DOHH2 (cell line): Measurements from ENCODE around the gene ROR2.

ENCODE experiments used
- H3F3A ChIP-seq: fragments of 200-600 bp; sonication (generic), shearing (Covaris generic); 2 replicates; pipeline ENCODE4 v1.6.0; 2016; ENCODE audit warnings: antibody characterized with exemption, mild to moderate bottlenecking; ENCODE audit not compliant: control insufficient read depth, insufficient read depth
- H3K27ac ChIP-seq: fragments of 200-600 bp; sonication (generic); 2 replicates; pipeline ENCODE4 v1.5.1; 2014; ENCODE audit warnings: low read depth, mild to moderate bottlenecking, low read length, moderate library complexity
- H3K27me3 ChIP-seq: fragments of 200-600 bp; sonication (generic); 2 replicates; pipeline ENCODE4 v1.6.1; 2014; ENCODE audit warnings: mild to moderate bottlenecking, low read length, mixed read lengths; ENCODE audit not compliant: control insufficient read depth
- H3K36me3 ChIP-seq: fragments of 200-600 bp; sonication (generic); 2 replicates; pipeline ENCODE4 v1.6.1; 2014; ENCODE audit warnings: mild to moderate bottlenecking, low read length, moderate library complexity, mixed read lengths; ENCODE audit not compliant: control insufficient read depth
- H3K4me1 ChIP-seq: fragments of 200-600 bp; sonication (generic); 2 replicates; pipeline ENCODE4 v1.6.1; 2014; ENCODE audit warnings: mild to moderate bottlenecking, low read length, mixed read lengths; ENCODE audit not compliant: control insufficient read depth
- H3K4me2 ChIP-seq: fragments of 200-600 bp; sonication (generic); 2 replicates; pipeline ENCODE4 v1.6.0; 2014; ENCODE audit warnings: mild to moderate bottlenecking, low read length, moderate library complexity
- H3K4me3 ChIP-seq: fragments of 200-600 bp; sonication (generic); 2 replicates; pipeline ENCODE4 v1.5.1; 2014; ENCODE audit warnings: mild to moderate bottlenecking, low read length, mixed read lengths
- H3K79me2 ChIP-seq: fragments of 200-600 bp; sonication (generic); 2 replicates; pipeline ENCODE4 v1.6.1; 2014; ENCODE audit warnings: mild to moderate bottlenecking, low read length, mixed read lengths; ENCODE audit not compliant: control insufficient read depth
- H3K9me2 ChIP-seq: fragments of 200-600 bp; sonication (generic); replicated peaks from 2 replicates; pipeline ENCODE4 v1.6.1; 2014; ENCODE audit warnings: mild to moderate bottlenecking, low read length, mixed read lengths; ENCODE audit not compliant: control insufficient read depth
- H3K9me3 ChIP-seq: fragments of 200-600 bp; sonication (generic); 2 replicates; pipeline ENCODE4 v1.6.1; 2014; ENCODE audit warnings: antibody characterized with exemption, low read length, mixed read lengths; ENCODE audit not compliant: control insufficient read depth, insufficient read depth
- H4K20me1 ChIP-seq: fragments of 200-600 bp; sonication (generic); 2 replicates; pipeline ENCODE4 v1.6.0; 2014; ENCODE audit warnings: low read depth, mild to moderate bottlenecking, antibody characterized with exemption, low read length, moderate library complexity; ENCODE audit not compliant: control insufficient read depth, insufficient read depth
- EZH2phosphoT487 ChIP-seq: fragments of 200-600 bp; sonication (generic); IDR thresholded peaks from 2 replicates; pipeline ENCODE4 v1.6.1; 2017; ENCODE audit warnings: borderline replicate concordance, mild to moderate bottlenecking, antibody characterized with exemption, low read length, moderate library complexity, mixed read lengths
- TF ChIP-seq, protein P1 (sequence below): fragments of 200-600 bp; sonication (generic); IDR thresholded peaks from one replicate; pipeline ENCODE4 v1.5.1; 2014; ENCODE audit warnings: antibody characterized with exemption, mild to moderate bottlenecking, low read depth, low read length; ENCODE audit not compliant: poor library complexity, severe bottlenecking

Gene ROR2

DNA sequence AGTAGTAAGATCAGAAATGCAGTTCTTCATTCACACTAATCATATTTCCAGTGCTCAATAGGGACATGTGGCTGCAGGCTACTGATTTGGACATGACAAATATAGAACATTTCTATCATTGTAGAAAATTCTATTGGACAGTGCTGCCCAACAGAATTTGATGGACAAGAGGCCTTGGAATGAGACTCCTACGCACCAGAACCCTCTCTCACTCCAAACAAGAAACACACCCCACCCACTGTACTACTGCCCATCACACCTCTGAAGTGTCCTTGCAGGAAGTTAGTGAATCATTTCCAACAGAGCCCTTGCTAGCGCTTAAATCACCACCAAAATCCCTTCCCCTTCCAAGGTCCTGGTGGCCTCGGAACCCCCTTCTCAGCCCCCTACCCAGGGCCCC, 66.5 kb downstream of the ROR2 start:
- H3K27me3 ChIP-seq, result peaks cover 3% of the 10 kb centered on the region; the same call in 1 of the 2 replicates
- H3K9me2 ChIP-seq, result no peaks in the 10 kb centered on the region
- no peaks in the 10 kb centered on the region for H3K36me3 ChIP-seq
- H3K9me3 ChIP-seq, result no peaks in the 10 kb centered on the region
- H3K79me2 ChIP-seq, result no peaks in the 10 kb centered on the region
- no peak overlapping the region for H3K4me3 ChIP-seq
- H3F3A ChIP-seq, result no peaks in the 10 kb centered on the region
- H4K20me1 ChIP-seq, result no peaks in the 10 kb centered on the region
- H3K27ac ChIP-seq, result no peak overlapping the region
- H3K4me1 ChIP-seq, result no peaks in the 10 kb centered on the region
- H3K4me2 ChIP-seq, result no peak overlapping the region
- TF ChIP-seq, protein P1, sequence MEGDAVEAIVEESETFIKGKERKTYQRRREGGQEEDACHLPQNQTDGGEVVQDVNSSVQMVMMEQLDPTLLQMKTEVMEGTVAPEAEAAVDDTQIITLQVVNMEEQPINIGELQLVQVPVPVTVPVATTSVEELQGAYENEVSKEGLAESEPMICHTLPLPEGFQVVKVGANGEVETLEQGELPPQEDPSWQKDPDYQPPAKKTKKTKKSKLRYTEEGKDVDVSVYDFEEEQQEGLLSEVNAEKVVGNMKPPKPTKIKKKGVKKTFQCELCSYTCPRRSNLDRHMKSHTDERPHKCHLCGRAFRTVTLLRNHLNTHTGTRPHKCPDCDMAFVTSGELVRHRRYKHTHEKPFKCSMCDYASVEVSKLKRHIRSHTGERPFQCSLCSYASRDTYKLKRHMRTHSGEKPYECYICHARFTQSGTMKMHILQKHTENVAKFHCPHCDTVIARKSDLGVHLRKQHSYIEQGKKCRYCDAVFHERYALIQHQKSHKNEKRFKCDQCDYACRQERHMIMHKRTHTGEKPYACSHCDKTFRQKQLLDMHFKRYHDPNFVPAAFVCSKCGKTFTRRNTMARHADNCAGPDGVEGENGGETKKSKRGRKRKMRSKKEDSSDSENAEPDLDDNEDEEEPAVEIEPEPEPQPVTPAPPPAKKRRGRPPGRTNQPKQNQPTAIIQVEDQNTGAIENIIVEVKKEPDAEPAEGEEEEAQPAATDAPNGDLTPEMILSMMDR, result no peak
- no peak for TF ChIP-seq EZH2phosphoT487

DNA sequence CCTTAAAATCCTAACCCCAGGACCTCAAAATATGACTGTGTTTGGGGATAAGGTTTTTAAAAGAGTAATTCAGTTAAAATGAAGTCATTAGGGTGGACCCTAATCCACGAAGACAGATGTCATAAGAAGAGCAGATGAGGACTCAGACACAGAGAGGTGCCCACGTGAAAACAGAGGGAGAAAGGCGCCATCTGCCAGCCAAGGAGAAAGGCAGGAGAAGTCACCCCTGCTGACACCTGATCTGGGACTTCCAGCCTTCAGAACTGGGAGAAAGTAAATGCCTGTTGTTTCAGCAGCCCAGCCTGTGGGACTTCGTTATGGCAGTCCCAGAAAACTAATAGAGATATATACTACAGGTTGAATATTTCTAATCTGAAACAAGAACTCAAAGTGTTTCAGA, 67.4 kb downstream of the ROR2 start:
- Histone ChIP-seq H3K4me1 (no peaks in the 10 kb centered on the region), H3K79me2 (no peaks in the 10 kb centered on the region), H3K9me3 (no peaks in the 10 kb centered on the region), H4K20me1 (no peaks in the 10 kb centered on the region), H3K36me3 (no peaks in the 10 kb centered on the region), H3K4me3 (no peak overlapping the region), H3F3A (no peaks in the 10 kb centered on the region), H3K27ac (no peak overlapping the region), H3K9me2 (no peaks in the 10 kb centered on the region), H3K4me2 (no peak overlapping the region), H3K27me3 (peaks cover 3% of the 10 kb centered on the region; the same call in 1 of the 2 replicates)
- TF ChIP-seq EZH2phosphoT487, result no peak
- TF ChIP-seq, protein P1, result no peak

DNA sequence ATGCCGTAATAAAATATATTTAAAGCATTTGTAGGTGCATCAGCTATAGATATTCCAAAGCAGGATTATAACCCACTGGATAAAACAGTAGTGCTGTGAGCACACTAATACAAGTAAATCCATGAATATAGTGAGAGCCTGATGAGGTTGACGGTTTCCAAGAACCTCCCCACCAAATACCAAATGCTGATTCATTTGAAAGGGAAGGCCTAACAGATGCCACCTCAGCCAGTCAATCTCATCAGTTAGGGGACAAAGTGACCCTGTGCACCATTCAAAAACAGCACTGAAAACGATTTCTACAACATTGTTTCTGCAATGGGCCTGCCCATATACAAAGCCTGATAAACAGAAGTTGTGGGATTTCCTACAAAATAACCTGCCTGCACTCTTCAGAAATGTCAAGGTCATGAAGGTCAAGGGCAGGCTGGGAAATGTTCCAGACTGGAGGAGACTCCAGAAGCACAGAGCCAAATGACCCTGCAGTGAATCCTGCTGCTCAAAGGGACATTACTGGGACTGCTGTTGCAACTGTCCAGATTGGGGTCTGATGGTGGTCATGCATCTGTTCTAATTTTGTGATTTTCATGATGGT, 69.6 kb downstream of the ROR2 start:
- Histone ChIP-seq H3K4me2 (no peak overlapping the region), H3K79me2 (no peaks in the 10 kb centered on the region), H3K4me3 (no peak overlapping the region), H3K27me3 (peaks cover 12% of the 10 kb centered on the region; the same call in 1 of the 2 replicates), H3K9me3 (no peaks in the 10 kb centered on the region), H3K4me1 (no peaks in the 10 kb centered on the region), H4K20me1 (no peaks in the 10 kb centered on the region), H3F3A (no peaks in the 10 kb centered on the region), H3K27ac (no peak overlapping the region), H3K9me2 (no peaks in the 10 kb centered on the region), H3K36me3 (no peaks in the 10 kb centered on the region)
- no peak for TF ChIP-seq EZH2phosphoT487
- TF ChIP-seq, protein P1, result no peak

DNA sequence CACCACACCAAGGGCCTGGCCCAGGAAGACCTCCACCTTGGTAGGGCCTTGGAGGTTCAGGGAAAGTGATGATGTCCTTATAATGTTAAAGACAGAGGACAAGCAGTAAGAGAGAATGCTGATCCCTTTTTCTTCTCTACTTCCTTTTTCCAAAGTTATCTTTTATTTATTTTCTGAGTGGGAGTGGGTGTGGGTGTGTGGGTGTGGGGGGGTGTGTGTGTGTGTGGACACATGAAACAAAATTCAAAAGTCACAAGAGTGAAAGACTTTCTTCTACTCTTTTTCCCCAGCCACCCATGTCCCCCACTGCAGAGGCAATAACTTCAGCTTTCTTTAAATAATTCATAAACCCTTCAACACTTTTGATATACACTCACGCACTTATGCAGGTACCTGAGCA, 70.8 kb downstream of the ROR2 start:
- Histone ChIP-seq H4K20me1 (no peaks in the 10 kb centered on the region), H3K27me3 (peaks cover 17% of the 10 kb centered on the region; the same call in 1 of the 2 replicates), H3K4me2 (no peak overlapping the region), H3K9me2 (no peaks in the 10 kb centered on the region), H3K9me3 (no peaks in the 10 kb centered on the region), H3F3A (no peaks in the 10 kb centered on the region), H3K36me3 (no peaks in the 10 kb centered on the region), H3K27ac (no peak overlapping the region), H3K4me3 (no peak overlapping the region), H3K4me1 (no peaks in the 10 kb centered on the region), H3K79me2 (no peaks in the 10 kb centered on the region)
- TF ChIP-seq EZH2phosphoT487, result no peak
- TF ChIP-seq, protein P1, result no peak
